Measurements from ENCODE around the gene NRXN3. TPM values are rescaled to one million over a fixed set of nuclear protein-coding genes. Genes with fewer than 3 reads are reported as not detected.

NRXN3 gene
- total and polyA plus RNA-seq, 2 donors (not counting 1 experiment from before 2014, with no cell fraction given) = not detected

DNA sequence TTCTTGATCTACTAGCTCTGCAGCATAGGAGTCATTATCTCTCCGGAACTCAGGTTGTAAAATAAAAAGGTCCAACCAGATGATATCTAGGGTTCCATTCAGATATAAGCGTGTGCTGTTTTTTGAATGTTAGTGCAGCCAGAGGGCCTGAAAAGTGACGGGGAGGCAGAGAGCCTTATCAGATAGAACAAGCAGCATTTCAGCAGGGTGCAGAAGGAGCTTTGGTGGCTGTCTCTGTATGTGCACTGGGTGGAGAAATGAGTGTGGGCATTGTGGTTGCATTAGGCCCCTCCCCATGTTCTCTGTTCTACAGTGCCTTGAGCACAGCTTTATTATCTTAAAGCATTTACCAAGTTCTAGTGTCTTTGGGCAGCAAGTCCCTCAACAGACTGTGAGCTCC is 275.1 kb downstream of the NRXN3 start:
- no peaks in the 10 kb centered on the region for H3K79me2 ChIP-seq (ENCODE audit: control insufficient read depth, insufficient read depth, low read length)
- no peaks in the 10 kb centered on the region for H3K9me3 ChIP-seq (ENCODE audit: control extremely low read depth in 1 of 3, control insufficient read depth in 2 of 3, insufficient read depth in 1 of 3, low read length in 2 of 3)
- ATAC-seq (ENCODE audit: low read depth) (no peak), DNase-seq (no peak)
- Mint-ChIP-seq H3K4me3 (no peak overlapping the region), H3K4me1 (no peaks in the 10 kb centered on the region), H3K9me3 (ENCODE audit: insufficient read depth) (no peaks in the 10 kb centered on the region), H3K27me3 (peaks cover 7% of the 10 kb centered on the region), H3K27ac (no peak overlapping the region)
- no peak overlapping the region for H3K4me3 ChIP-seq (ENCODE audit: control extremely low read depth in 1 of 5, extremely low read depth in 1 of 5, insufficient read depth in 1 of 5, low read depth in 2 of 5, low read length in 4 of 5)
- 85% methylated on average over 2 of the region's 3 CpGs for WGBS (ENCODE audit: insufficient coverage)
- no peak overlapping the region for H3K27ac ChIP-seq (ENCODE audit: low read length in 2 of 2)
- no peak overlapping the region for H2AFZ ChIP-seq (ENCODE audit: insufficient read depth, low read depth, low read length, poor library complexity, severe bottlenecking)
- H3K4me2 ChIP-seq (replicated peaks; ENCODE audit: low read depth, low read length, poor library complexity, severe bottlenecking) = no peak overlapping the region
- TF ChIP-seq, protein P1, sequence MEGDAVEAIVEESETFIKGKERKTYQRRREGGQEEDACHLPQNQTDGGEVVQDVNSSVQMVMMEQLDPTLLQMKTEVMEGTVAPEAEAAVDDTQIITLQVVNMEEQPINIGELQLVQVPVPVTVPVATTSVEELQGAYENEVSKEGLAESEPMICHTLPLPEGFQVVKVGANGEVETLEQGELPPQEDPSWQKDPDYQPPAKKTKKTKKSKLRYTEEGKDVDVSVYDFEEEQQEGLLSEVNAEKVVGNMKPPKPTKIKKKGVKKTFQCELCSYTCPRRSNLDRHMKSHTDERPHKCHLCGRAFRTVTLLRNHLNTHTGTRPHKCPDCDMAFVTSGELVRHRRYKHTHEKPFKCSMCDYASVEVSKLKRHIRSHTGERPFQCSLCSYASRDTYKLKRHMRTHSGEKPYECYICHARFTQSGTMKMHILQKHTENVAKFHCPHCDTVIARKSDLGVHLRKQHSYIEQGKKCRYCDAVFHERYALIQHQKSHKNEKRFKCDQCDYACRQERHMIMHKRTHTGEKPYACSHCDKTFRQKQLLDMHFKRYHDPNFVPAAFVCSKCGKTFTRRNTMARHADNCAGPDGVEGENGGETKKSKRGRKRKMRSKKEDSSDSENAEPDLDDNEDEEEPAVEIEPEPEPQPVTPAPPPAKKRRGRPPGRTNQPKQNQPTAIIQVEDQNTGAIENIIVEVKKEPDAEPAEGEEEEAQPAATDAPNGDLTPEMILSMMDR (IDR thresholded peaks at IDR 0.05) = no peak
- TF ChIP-seq EZH2 (IDR thresholded peaks at IDR 0.05; ENCODE audit: borderline replicate concordance, insufficient read depth, low read depth, low read length, poor library complexity, severe bottlenecking) = no peak
- ChIA-PET POLR2A (no interaction called here), CTCF (no interaction called here)
- H3K9ac ChIP-seq (ENCODE audit: low read length) = no peak overlapping the region
- H4K20me1 ChIP-seq (ENCODE audit: control insufficient read depth, insufficient read depth, low read length, poor library complexity, severe bottlenecking) = no peaks in the 10 kb centered on the region
- intact Hi-C loops (cut with micrococcal nuclease) = no loop called here
- no peaks in the 10 kb centered on the region for H3K27me3 ChIP-seq (replicated peaks in 1 of 4; ENCODE audit: control extremely low read depth in 1 of 4, control insufficient read depth in 3 of 4, insufficient read depth in 4 of 4, low read length in 3 of 4)
- no peaks in the 10 kb centered on the region for H3K4me1 ChIP-seq (ENCODE audit: control insufficient read depth in 2 of 2, insufficient read depth in 2 of 2, low read length in 2 of 2)
- H3K36me3 ChIP-seq (replicated peaks in 1 of 2; ENCODE audit: control extremely low read depth in 1 of 2, control insufficient read depth in 1 of 2, extremely low read depth in 1 of 2, insufficient read depth in 2 of 2, low read length in 1 of 2) = no peaks in the 10 kb centered on the region

DNA sequence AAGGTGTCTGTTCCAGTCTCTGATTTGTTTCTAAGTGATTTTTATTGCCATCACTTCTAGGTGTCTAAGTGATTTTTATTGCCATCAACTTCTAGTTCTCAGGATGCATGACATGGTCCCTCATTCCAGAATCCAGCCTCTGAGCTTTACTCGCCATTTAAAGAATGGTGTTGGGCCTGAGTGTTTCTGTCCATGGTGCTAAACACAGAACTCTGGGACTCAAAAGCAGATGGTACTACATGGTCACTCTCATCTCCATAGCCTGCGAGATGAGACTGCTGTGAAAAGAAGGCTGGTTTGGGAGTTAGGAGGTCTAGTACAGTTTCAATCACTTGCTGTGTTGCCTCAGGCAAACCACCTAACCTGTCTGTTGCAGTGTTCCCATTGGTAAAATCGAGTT is 276.6 kb downstream of the NRXN3 start:
- POLR2A ChIA-PET = no interaction called here
- Mint-ChIP-seq H3K27me3 (peaks cover 2% of the 10 kb centered on the region), H3K4me3 (no peak overlapping the region), H3K9me3 (ENCODE audit: insufficient read depth) (no peaks in the 10 kb centered on the region), H3K4me1 (no peaks in the 10 kb centered on the region), H3K27ac (no peak overlapping the region)
- CTCF ChIA-PET = no interaction called here
- H4K20me1 ChIP-seq (ENCODE audit: control insufficient read depth, insufficient read depth, low read length, poor library complexity, severe bottlenecking) = no peaks in the 10 kb centered on the region
- H3K9me3 ChIP-seq (ENCODE audit: control extremely low read depth in 1 of 3, control insufficient read depth in 2 of 3, insufficient read depth in 1 of 3, low read length in 2 of 3) = no peaks in the 10 kb centered on the region
- H3K9ac ChIP-seq (ENCODE audit: low read length) = no peak overlapping the region
- no peaks in the 10 kb centered on the region for H3K27me3 ChIP-seq (replicated peaks in 1 of 4; ENCODE audit: control extremely low read depth in 1 of 4, control insufficient read depth in 3 of 4, insufficient read depth in 4 of 4, low read length in 3 of 4)
- ATAC-seq (ENCODE audit: low read depth) (no peak), DNase-seq (no peak)
- no peaks in the 10 kb centered on the region for H3K79me2 ChIP-seq (ENCODE audit: control insufficient read depth, insufficient read depth, low read length)
- H3K36me3 ChIP-seq (replicated peaks in 1 of 2; ENCODE audit: control extremely low read depth in 1 of 2, control insufficient read depth in 1 of 2, extremely low read depth in 1 of 2, insufficient read depth in 2 of 2, low read length in 1 of 2) = no peaks in the 10 kb centered on the region
- intact Hi-C loops (cut with micrococcal nuclease) = no loop called here
- H3K27ac ChIP-seq (ENCODE audit: low read length in 2 of 2) = no peak overlapping the region
- 60% methylated on average over 1 of the region's 3 CpGs for whole genome bisulfite sequencing (ENCODE audit: insufficient coverage)
- TF ChIP-seq, protein P1 (IDR thresholded peaks at IDR 0.05) = no peak
- no peak for TF ChIP-seq EZH2 (IDR thresholded peaks at IDR 0.05; ENCODE audit: borderline replicate concordance, insufficient read depth, low read depth, low read length, poor library complexity, severe bottlenecking)
- H3K4me2 ChIP-seq (replicated peaks; ENCODE audit: low read depth, low read length, poor library complexity, severe bottlenecking) = no peak overlapping the region
- H3K4me1 ChIP-seq (ENCODE audit: control insufficient read depth in 2 of 2, insufficient read depth in 2 of 2, low read length in 2 of 2) = no peaks in the 10 kb centered on the region
- H3K4me3 ChIP-seq (ENCODE audit: control extremely low read depth in 1 of 5, extremely low read depth in 1 of 5, insufficient read depth in 1 of 5, low read depth in 2 of 5, low read length in 4 of 5) = no peak overlapping the region
- no peak overlapping the region for H2AFZ ChIP-seq (ENCODE audit: insufficient read depth, low read depth, low read length, poor library complexity, severe bottlenecking)
